ENCODE data around the gene SLAMF6.
"Not testable (repeated sequence)": the region's sequence is repeated elsewhere in the genome, so short reads cannot be mapped to it uniquely, and the experiment has no call there.

SLAMF6 gene

DNA sequence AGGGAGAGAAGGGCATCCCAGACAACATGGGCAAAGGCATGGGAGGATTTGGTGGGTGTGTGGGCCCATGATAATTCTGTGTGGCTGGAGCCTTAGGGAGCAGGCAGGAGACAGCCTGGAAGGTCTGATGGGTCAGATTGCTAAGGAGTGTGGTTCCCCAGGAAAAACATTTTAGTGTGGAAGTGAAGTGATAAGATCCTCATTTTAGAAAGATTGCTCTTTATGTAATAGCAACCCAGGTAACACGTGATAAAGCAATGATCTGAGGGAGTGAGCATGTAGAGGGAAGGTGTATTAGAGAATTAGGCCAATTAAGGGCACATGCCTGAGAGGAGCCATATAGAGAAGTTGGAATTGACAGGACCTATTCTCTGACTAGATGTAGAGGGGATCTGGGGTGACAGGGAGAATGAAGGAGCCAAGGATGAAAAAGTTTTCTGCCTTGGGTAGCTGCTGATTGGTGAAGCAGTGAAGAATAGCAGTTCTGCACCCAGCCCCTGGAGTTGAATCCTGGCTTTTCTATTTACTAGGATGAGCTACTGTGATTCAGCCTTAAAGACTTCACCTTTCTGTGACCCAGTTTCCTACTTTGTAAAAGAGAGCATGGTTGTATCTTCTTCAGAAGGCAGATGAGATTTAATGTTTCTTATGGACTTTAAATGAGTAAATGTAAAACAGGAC is 18.7 kb upstream of the SLAMF6 start:
- no peak for DNase-seq

DNA sequence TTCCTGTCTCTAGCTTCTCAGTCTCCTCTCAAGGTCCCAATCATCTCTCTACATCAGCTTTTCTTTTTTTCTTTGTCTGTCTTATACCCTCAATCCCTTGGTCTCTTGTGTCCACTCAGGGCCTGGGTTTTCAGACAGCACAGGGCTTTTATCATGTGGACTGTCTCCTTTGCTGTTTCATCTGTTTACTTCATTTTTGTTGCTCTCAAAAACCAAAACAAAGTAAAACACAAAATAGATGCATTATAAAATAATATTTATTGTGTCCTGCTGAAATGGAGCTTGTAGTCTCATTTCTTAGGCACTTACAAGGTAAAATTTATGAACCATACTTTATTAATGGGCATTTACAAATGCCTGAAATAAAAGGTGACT is 17.8 kb upstream of the SLAMF6 start:
- no peak for DNase-seq

DNA sequence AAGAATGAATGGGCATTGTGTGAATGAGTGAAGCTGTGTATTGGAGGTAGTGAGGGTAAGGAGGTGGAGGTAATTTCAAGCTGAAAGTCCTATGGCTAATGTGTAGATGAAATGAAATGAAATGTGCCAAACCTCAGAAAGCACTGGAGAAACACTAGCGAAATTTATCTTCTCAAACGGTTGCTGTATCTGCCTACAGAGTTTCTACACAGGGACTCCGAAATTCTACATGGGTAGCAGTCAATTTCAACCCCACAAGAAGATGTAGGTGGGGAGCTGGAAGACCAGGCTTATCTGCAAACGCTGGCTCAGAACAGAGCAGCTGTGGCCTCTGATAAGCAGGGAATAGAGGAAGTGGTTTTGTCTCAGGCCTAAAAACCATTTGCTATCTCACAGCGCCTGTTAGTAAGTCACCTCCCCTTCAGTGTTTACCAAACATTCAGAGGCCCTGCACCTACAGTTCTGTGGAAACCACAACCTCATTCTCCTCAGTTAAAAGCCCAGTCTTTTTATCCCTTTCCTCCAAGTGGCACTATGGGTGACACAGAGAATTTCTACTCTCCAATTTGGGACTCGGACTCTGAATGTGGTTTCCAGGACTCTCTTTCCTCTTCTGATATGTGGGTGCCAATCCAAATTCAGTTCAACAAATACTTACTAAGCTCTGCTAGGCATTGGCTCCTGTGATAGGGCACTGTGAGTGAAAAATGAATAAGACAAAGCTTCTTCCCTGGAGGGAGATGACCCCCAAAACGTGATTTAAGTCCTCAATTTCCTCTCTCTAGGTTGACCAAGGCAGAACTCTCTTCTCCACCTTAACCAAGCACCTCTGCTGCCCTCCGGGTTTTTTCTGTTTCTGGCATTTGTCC is 17.2 kb upstream of the SLAMF6 start:
- no peak for DNase-seq

DNA sequence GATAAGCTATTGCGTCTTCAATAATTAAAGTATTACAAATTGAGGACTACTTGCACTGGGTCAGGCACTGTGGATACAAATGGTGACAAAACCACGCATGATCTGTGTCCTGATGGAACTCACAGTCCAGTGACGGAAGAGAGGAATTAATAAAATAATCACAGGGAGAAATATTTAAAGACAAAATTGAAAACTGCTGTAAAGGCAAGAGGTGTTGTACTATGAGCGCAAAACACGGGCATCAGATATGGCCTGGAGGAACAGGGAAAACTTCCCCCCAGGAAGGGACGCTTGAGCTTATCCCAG is 16.6 kb upstream of the SLAMF6 start:
- DNase-seq, result no peak

DNA sequence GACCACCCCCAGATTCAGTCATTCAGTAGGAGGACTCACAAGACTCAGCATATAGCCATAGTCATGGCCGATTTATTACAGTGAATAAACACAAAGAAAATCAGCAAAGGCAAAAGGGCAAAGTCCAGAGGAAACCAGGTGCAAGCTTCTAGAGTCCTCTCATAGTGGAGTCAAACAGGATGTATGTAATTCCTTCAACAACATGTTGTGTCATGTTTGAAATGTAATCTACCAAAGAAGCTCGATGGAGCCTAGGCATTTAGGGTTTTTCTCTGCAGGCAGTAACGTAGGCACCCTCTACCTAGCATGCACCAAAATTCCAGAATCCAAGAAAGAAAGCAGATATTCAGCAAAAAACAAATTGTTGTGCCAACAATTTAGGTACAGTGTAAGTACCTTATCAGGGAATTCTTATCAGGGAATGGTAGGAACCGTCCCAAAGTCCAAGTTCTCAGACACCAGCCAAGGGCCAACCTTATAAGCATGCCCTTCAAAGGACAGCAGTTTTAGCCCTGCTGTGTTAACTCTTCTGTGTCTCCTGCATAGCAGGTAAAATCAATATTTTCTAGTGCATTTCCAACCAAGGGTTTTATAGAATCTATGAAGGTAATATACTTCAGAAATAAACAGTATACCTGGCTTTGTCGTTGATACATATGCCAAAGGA is 16.1 kb upstream of the SLAMF6 start:
- DNase-seq, result no peak

DNA sequence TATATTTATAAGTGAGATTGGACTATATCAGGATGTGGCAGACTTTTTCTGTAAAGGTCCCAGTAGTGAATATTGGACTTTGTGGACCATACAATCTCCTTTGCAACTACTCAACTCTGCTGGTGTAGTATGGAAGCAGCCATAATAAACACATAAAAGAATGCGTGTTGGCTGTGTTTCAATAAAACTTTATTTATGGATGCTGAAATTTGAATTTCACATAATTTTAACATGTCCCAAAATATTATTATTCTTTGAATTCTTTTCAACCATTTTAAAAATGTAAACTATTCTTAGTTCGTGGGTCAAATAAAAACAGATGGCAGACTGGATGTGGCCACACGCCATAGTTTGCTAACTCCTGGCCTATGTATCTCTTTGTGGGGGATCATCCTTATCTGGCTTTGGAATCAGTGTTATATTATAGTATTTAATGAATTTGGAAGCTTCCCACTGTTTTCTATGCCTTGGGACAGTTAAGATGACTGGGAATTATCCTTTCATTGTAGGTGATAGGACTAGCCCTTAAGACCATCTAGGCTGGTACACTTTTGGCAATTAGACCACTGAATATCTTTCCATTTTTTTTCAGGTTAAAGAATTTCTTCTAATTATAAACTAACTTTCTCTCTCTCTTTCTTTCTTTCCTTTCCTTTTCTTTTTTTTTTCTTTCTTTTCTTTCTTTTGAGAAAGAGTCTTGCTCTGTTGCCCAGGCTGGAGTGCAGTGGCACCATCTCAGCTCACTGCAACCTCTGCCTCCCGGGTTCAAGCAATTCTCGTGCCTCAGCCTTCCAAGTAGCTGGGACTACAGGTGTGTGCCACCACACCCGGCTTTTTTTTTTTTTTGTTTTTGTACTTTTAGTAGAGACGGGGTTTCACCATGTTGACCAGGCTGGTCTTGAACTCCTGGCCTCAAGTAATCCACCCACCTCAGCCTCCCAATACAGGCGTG is 14.9 kb upstream of the SLAMF6 start:
- no peak for DNase-seq

DNA sequence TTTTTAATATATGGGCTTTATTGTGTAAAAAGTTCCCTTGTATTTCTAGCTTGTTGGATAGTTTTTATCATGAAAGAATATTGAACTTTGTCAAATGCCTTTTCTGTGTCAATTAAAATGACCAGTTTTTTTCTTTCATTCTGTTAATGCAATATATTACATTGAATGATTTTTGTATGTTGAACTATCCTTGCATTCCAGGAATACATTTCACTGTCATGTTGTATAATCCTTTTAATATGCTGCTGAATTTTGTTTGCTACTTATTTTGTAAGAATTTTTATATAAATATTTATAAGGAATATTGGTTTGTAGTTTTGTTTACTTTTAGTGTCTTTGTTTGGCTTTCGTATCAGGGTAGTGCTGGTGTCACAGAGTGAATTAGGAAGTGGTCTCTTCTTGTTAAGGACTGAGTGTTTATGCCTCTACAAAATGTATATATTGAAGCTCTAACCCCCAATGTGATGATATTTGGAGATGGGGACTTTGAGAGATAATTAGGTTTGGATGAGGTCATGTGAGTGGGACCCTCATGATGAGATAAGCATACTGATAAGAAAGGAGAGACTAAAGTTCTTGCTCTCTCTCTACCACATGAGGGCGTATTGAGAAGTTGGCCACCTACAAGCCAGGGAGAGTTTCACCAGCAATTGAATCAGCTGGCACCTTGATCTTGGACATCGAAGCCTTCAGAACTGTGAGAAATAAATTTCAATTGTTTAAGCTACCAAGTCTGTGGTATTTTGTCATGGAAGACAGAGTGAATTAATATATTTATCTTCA is 12.0 kb upstream of the SLAMF6 start:
- no peak for DNase-seq

DNA sequence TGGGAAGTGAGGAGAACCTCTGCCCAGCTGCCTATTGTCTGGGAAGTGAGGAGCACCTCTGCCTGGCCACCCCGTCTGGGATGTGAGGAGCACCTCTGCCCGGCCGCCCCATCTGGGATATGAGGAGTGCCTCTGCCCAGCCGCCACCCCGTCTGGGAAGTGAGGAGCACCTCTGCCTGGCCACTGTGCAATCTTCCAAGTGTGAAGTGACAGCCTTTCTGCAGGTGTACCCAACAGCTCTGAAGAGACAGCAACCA is 9.4 kb upstream of the SLAMF6 start:
- not testable (repeated sequence) for DNase-seq

DNA sequence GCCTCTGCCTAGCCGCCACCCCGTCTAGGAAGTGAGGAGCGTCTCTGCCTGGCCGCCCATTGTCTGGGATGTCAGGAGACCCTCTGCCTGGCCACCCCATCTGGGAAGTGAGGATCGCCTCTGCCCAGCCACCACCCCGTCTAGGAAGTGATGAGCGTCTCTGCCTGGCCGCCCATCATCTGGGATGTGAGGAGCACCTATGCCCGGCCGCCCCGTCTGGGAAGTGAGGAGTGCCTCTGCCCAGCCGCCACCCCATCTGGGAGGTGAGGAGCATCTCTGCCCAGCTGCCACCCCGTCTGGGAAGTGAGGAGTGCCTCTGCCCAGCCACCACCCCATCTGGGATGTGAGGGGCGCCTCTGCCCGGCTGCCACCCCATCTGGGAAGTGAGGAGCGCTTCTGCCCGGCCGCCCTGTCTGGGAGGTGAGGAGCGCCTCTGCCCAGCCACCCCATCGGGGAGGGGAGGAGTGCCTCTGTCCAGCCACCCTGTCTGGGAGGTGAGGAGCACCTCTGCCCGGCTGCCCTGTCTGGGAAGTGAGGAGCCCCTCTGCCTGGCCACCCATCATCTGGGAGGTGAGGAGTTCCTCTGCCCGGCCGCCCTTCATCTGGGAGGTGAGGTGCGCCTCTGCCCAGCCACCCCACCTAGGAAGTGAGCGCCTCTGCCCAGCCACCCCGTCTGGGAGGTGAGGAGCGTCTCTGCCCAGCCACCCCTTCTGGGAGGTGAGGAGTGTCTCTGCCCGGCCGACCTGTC is 8.9 kb upstream of the SLAMF6 start:
- DNase-seq, result not testable (repeated sequence)

DNA sequence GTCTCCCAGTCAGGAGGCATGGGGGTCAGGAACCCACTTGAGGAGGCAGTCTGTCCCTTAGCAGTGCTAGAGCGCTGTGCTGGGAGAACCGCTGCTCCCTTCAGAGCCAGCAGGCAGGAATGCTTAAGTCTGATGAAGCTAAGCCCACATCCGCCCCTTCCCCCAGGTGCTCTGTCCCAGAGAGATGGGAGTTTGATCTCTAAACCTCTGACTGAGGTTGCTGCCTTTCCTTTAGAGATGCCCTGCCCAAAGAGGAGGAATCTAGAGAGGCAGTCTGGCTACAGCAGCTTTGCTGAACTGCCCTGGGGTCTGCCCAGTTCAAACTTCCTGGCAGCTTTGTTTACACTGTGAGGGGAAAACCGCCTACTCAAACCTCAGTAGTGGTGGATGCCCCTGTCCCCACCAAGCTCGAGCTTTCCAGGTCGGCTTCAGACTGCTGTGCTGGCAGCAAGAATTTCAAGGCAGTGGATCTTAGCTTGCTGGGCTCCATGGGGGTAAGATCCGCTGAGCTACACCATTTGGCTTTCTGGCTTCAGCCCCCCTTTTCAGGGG is 6.4 kb upstream of the SLAMF6 start:
- DNase-seq, result not testable (repeated sequence)

DNA sequence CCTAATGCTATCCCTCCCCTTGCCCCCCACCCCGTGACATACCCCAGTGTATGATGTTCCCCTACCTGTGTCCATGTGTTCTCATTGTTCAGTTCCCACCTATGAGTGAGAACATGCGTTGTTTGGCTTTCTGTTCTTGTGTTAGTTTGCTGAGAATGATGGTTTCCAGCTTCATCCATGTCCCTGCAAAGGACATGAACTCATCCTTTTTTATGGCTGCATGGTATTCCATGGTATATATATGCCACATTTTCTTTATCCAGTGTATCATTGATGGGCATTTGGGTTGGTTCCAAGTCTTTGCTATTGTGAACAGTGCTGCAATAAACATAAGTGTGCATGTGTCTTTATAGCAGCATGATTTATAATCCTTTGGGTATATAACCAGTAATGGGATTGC is 734 bp upstream of the SLAMF6 start:
- not testable (repeated sequence) for DNase-seq

DNA sequence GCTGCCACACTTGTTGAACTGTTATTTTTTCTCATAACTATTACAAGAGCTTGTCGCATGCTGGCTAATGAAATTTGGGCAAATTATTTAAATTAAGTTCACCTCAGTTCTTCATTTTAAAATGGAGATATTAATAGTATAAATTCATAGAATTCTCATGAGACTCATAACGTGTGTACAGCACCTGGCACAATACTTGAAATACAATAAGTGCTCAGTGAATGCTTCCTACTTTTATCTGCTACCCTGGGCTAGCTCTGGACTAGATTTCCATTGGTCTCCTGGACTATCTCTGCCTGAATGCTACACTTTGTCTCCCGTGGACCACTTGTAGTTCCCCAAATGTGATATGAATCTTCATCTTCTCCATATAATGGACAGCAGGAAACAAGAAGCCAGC is 919 bp downstream of the SLAMF6 start:
- DNase-seq, result no peak

DNA sequence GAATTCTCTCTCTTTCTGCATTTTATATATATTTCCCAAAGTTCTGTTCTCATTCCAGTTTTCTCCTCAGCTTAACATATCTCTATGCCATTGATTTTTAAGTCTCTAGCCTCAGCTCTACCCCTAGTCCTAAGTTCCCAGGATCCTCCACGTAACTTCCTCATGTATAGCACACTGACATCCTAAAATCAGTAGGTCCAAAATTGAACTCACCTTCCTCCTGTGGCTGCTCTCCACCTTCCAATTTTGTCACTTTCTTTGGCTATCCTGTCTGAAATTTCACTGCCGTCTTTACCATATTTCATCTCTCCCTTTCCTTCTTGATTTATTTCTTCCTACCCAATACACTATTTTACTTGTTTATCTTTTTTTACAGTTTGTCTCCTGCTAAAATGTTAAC is 1.5 kb downstream of the SLAMF6 start:
- DNase-seq, result no peak

DNA sequence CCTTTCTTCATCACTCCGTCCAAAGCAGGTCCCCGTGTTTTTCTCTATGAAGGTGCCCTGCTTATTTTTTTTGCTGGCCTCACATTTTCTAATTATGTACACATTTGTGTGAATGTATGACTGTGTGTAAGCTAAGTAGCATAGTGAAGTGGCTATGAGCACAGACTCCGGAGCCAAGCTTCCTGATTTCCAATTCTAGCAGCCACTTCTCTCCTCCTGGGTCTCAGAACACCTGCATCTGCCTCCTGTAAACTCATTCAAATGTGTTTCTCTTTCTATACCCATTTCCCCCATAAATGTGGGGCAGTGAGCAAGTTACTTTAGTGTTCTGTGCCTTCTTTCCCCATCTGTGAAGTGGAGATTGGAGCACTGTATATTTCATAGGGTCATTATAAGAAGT is 2.1 kb downstream of the SLAMF6 start:
- DNase-seq, result no peak

DNA sequence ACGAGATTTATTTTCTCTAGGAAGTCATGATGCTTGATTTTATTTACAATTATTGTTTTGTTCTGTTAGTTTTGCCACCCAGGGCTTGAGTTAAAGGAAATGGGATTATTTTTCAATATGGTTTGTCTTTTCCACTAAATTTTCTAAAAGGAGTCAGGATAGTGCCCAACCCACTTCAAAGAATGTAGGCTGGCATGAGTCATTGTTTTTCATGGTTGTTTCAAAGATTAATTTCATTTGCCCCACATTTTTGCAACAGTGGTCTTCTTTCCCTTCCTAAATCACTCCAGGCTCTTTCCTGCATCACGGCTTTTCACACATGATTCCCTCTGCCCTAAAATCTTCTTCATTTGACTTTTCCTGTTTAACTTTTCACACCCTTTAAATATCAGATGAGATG is 2.5 kb downstream of the SLAMF6 start:
- DNase-seq, result no peak

DNA sequence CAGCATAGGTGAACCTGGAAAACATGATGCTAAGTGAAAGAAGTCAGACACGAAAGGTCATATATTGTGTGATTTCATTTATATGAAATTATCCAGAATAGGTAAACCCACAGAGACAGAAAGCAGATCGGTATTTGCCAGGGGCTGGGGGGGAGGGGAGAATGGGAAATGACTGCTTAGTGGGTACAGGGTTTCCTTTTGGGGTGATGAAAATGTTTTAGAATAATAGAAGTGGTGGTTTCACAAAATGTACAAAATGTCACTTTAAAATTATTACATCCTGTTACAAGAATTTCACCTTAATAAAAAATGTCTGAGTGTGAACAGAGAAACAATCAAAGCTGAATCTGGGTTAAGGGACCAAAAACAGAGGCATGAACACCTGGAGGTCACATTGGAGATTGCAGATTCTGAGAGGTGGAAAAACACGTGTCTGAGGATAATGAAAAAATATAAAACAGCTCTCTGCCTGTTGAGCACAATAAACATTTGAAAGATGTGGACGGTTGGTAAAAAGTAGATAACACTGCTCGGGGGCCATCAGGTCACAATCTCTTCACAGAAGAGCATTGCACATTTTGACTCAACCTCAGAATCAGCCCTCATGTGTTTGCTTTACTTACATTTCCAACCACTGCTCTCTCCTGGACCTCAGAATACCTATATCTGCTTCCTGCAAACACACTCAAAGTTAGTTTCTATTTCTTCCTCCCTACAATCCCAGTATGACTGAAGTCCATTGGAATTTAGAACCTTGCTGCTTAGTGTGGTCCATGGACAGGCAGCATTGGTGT is 3.2 kb downstream of the SLAMF6 start:
- DNase-seq, result no peak

DNA sequence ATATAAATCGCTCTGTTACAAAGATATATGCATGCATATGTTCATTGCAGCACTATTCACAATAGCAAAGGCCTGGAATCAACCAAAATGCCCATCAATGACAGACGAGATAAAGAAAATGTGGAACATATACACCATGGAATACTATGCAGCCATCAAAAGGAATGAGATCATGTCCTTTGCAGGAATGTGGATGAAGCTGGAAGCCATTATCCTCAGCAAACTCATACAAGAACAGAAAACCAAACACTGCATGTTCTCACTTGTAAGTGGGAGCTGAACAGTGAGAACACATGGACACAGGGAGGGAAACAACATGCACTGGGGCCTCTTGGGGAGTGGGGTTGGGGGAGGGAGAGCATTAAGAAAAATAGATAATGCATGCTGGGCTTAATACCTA is 5.5 kb downstream of the SLAMF6 start:
- DNase-seq, result not testable (repeated sequence)

DNA sequence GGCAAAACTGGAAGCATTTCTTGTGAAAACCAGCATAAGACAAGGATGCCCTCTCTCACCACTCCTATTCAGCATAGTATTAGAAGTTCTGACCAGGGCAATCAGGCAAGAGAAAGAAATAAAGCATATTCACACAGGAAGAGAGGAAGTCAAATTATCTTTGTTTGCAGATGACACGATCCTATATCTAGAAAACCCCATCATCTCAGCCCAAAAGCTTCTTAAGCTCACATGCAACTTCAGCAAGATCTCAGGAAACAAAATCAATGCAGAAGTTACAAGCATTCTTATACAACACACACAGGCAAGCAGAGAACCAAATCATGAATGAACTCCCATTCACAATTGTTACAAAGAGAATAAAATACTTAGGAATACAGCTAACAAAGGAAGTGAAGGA is 7.1 kb downstream of the SLAMF6 start:
- DNase-seq, result not testable (repeated sequence)

DNA sequence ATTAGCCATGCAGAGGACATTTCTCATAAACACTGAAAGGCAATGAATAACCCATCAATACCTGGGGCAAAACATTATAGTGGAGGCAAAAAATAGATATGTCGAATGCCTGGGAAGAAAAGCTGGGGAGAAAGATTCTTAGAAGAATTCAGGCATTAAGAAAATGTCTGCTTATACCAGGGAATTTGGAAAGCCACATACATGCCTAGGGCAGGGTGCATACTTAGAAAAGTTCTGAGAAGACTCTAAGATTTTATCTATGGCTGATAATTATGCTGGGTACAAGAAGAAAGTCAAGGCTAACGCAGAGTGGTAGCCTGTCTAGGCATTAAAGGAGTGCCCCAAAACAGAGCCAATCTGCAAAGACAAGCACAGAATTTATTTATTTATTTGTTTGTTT is 18.4 kb downstream of the SLAMF6 start:
- no peak for DNase-seq

DNA sequence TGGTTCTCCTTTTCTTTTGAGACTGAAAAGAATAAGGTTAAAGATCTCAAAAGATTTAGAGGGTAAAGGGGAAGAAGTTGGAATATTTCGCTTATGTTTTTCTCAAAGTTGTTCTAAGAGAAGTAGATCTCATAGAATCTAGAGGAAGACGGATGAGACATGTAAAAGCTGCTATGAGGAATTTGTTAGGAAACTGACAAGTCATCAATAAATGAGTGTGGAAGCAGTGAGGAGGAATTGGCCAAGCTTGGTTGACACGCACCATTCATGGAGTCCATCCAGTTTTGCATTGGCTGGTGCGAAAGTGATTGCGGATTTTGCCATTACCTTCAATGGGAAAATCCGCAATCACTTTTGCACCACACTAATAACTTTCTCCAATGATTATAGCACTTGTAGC is 20.0 kb downstream of the SLAMF6 start:
- DNase-seq, result no peak

Measured in NCI-H1048 (cell line).